Lower leg skin (tissue), 4 donors: Measurements from ENCODE around the gene TBKBP1. TPM values are rescaled to one million over a fixed set of nuclear protein-coding genes. Genes with fewer than 3 reads are reported as not detected.

Experiments used
- DNase-seq, 2 donors: peaks; one replicate each; pipeline ENCODE4 v3.0.0-alpha.2; 2019; ENCODE audit warnings: low spot score in 2 of 2
- H3K4me3 ChIP-seq: fragments of 200-600 bp; sonication (generic); 2 replicates; pipeline ENCODE4 v1.5.1; 2017; ENCODE audit warnings: mild to moderate bottlenecking, low read depth; ENCODE audit not compliant: poor library complexity, severe bottlenecking
- CTCF ChIP-seq, 3 donors: fragments of 450-650 bp; IDR thresholded peaks; one replicate each; pipeline ENCODE4 v1.5.1; 2016; ENCODE audit warnings: antibody characterized with exemption in 3 of 3, mild to moderate bottlenecking in 3 of 3, moderate library complexity in 2 of 3
- POLR2A ChIP-seq, 2 donors: fragments of 450-650 bp; IDR thresholded peaks; one replicate each; pipeline ENCODE4 v1.6.1; 2016 to 2017; ENCODE audit warnings: antibody characterized with exemption in 2 of 2, mild to moderate bottlenecking in 1 of 2, moderate library complexity in 1 of 2
- WGBS, 2 donors: methylation state at CpG; one replicate each; pipeline ENCODE4 v1.1.5; 2018; 5-methylcytosine and 5-hydroxymethylcytosine counted together
- intact Hi-C: fragments of 100-400 bp; cut with DNase I; formaldehyde crosslinking; loops from one replicate; pipeline ENCODE4 v1.15.0; 2023; ENCODE audit warnings: low total_unique reads
- total RNA-seq, 4 donors: library from RNA; depleted of rRNA; stranded (reverse); fragments of >200 nt; gene quantifications; one replicate each; pipeline ENCODE4 v1.1.0, GENCODE V29; 2016

The TBKBP1 gene
- total RNA-seq, 4 donors from 2014 or later = 7.1 to 14.7 (median 9.3) TPM

DNA sequence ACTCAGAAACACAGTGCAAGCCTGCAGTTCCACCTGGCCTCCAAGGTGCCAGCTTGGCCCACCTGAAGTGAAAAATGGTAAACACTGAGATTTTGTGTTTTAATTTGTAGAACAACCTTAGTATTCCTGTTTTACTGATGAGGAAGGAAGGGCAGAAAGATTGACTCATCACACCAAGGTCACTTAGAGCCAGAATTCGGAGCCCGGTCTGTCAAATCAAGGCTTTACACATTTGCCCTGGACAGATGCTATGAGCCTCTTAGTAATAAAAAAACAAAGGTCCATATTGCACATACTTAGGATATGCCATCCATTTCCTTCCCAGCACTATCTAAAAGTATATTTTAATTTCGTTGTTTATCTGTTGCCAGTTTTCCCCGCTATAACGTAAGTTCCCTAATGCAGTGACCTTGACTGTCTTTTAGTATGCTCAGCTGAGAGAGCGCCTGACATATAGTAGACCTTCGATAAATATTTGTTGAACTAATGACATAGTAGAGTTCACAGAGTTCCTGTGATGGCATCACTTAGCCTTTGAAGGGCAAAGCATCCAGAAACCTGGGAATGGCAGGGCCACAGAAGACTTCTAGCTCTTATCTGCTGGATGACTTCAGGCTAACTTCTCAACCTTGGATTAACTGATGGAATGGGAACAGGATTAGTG is 7.2 kb upstream of the TBKBP1 start:
- H3K4me3 ChIP-seq = no peak overlapping the region
- WGBS, 2 donors = 85 to 87% methylated on average over 7 of the region's 7 CpGs
- intact Hi-C loops = no loop called here
- TF ChIP-seq CTCF (IDR thresholded peaks at IDR 0.05) (no peak), POLR2A (IDR thresholded peaks at IDR 0.05) (no peak)
- DNase-seq = no peak

GRCh38 chr17:47687328-47687690 is 6.7 kb upstream of the TBKBP1 start:
- no peak overlapping the region for H3K4me3 ChIP-seq
- intact Hi-C loops = no loop called here
- TF ChIP-seq CTCF (IDR thresholded peaks at IDR 0.05) (no peak), POLR2A (IDR thresholded peaks at IDR 0.05) (no peak)
- DNase-seq = no peak

DNA sequence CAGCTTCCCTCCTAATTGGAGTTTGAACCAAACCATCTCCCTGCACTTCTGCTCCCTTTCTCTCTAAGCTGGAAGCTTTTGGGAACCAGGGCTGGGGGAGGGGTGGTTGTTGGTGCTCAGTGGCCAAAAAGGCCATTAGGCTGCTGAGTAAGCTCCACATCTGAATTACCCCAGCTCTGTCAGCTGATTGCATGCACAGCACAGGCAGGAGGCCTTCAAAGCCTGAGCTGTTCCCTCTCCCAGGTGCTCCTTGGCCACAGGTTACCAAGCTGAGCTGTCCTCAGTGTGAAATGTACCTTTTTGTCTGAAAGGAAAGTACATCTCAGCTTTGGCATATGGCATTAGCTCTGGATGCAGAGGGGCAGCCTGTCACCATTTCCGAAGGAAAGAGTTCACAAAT is 6.2 kb upstream of the TBKBP1 start:
- WGBS, 2 donors = 85 to 100% methylated on average over 1 of the region's 1 CpG
- intact Hi-C loops = no loop called here
- H3K4me3 ChIP-seq = no peak overlapping the region
- no peak for DNase-seq
- no peak for TF ChIP-seq CTCF (IDR thresholded peaks at IDR 0.05)
- TF ChIP-seq POLR2A (IDR thresholded peaks at IDR 0.05) = no peak

DNA sequence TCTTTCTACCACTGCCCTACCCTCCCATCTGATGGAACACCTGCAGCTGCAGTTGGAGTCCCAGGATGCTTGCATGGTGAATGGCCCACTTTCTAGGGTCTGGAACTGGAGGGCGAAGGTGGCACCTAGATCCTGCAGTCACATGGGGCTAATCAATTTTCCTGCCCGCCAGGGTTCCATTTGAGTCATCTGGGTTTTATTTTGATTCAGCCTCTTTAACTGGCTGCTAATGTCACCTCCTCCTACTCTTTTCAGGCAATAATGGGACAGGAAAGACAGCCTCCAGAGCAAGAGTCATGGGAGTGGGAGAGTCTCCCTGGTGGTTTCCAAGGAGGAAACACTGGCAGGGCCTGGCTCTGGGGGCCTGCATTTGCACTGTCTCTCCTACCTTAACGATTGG is 3.8 kb upstream of the TBKBP1 start:
- intact Hi-C loops = no loop called here
- TF ChIP-seq POLR2A (IDR thresholded peaks at IDR 0.05) = no peak
- TF ChIP-seq CTCF (IDR thresholded peaks at IDR 0.05) = no peak
- WGBS, 2 donors = 67 to 74% methylated on average over 3 of the region's 3 CpGs
- no peak for DNase-seq
- no peak overlapping the region for H3K4me3 ChIP-seq

- peak in 1 of 2 donors; percentile 58 for DNase-seq
- WGBS, 2 donors = 53 to 54% methylated on average over 2 of the region's 2 CpGs
- no peak overlapping the region for H3K4me3 ChIP-seq
- TF ChIP-seq POLR2A (IDR thresholded peaks at IDR 0.05) (no peak), CTCF (IDR thresholded peaks at IDR 0.05) (no peak)
- intact Hi-C loops = no loop called here
These were observed 1.6 kb upstream of the TBKBP1 start for GRCh38 chr17:47692137-47692894.
